Breast epithelium (tissue), 4 donors: ENCODE data around the gene MRPL20. TPM values are rescaled to one million over a fixed set of nuclear protein-coding genes. Genes with fewer than 3 reads are reported as not detected.

Source experiments
- DNase-seq, 2 donors: peaks; one replicate each; pipeline ENCODE4 v3.0.0-alpha.2; 2019; ENCODE audit warnings: low spot score in 2 of 2
- H3K27ac ChIP-seq, 2 donors: fragments of 200-600 bp; sonication (generic) in 1 of 2; one replicate each; pipeline ENCODE4 v1.5.1; 2016 to 2019; ENCODE audit warnings: mild to moderate bottlenecking in 1 of 2
- H3K27me3 ChIP-seq, 2 donors: fragments of 200-600 bp; sonication (generic) in 1 of 2; one replicate each; pipeline versions ENCODE4 v1.5.1 to v1.6.0; 2017 to 2019; ENCODE audit warnings: control low read depth in 1 of 2, mild to moderate bottlenecking in 1 of 2
- H3K36me3 ChIP-seq: fragments of 200-600 bp; one replicate; pipeline ENCODE4 v1.5.1; 2019
- H3K4me1 ChIP-seq, 2 donors: fragments of 200-600 bp; sonication (generic); one replicate each; pipeline ENCODE4 v1.5.1; 2016 to 2019; ENCODE audit warnings: control low read depth in 1 of 2
- H3K4me3 ChIP-seq, 3 donors: fragments of 200-600 bp; sonication (generic); 1 replicate in 2 of 3; 2 replicates in 1 of 3; pipeline ENCODE4 v1.5.1; 2016 to 2019; ENCODE audit warnings: mild to moderate bottlenecking in 3 of 3, moderate library complexity in 2 of 3
- H3K9me3 ChIP-seq, 2 donors: fragments of 200-600 bp; sonication (generic) in 1 of 2; one replicate each; pipeline ENCODE4 v1.5.1; 2016 to 2019; ENCODE audit warnings: control low read depth in 1 of 2
- CTCF ChIP-seq, 3 donors: fragments of 450-650 bp; IDR thresholded peaks; one replicate each; pipeline ENCODE4 v1.5.1; 2016 to 2017; ENCODE audit warnings: antibody characterized with exemption in 3 of 3, mild to moderate bottlenecking in 3 of 3, moderate library complexity in 3 of 3
- POLR2A ChIP-seq: fragments of 450-650 bp; IDR thresholded peaks from one replicate; pipeline ENCODE4 v1.6.1; 2016; ENCODE audit warnings: antibody characterized with exemption, mild to moderate bottlenecking, moderate library complexity
- POLR2AphosphoS5 ChIP-seq, 3 donors: sonication (generic); formaldehyde crosslinking; IDR thresholded peaks; one replicate each; pipeline ENCODE4 v1.6.1; 2017; ENCODE audit warnings: antibody characterized with exemption in 3 of 3
- intact Hi-C: fragments of 100-400 bp; cut with DNase I; formaldehyde crosslinking; loops from one replicate; pipeline ENCODE4 v1.15.1; 2023; ENCODE audit warnings: low total_unique reads
- total RNA-seq, 3 donors: library from RNA; depleted of rRNA; stranded (reverse); fragments of >200 nt; gene quantifications; one replicate each; pipeline ENCODE4 v1.1.0, GENCODE V29; 2016

MRPL20 gene
- total RNA-seq, 3 donors from 2014 or later = 127 to 149 (median 147) TPM

- Histone ChIP-seq H3K27me3 (no peaks in the 10 kb centered on the region), H3K4me3 (peak overlapping the region in 2 of 3 donors; percentile 63 to 86), H3K4me1 (peaks cover 43 to 68% of the 10 kb centered on the region in 2 donors)
Observed at GRCh38 chr1:1432951-1433803, 26.1 kb upstream of the MRPL20 start.

GRCh38 chr1:1432274-1432950, 25.3 kb upstream of the MRPL20 start:
- Histone ChIP-seq H3K4me1 (peaks cover 43 to 65% of the 10 kb centered on the region in 2 donors), H3K36me3 (no peaks in the 10 kb centered on the region), H3K27me3 (no peaks in the 10 kb centered on the region), H3K9me3 (no peaks in the 10 kb centered on the region), H3K27ac (peak overlapping the region; percentile 95 to 99), H3K4me3 (peak overlapping the region in 2 of 3 donors; percentile 63 to 86)
- TF ChIP-seq POLR2AphosphoS5 (IDR thresholded peaks at IDR 0.05) = no peak
- intact Hi-C loops = no loop called here
- no peak for DNase-seq

More at GRCh38 chr1:1432951-1433803, 26.1 kb upstream of the MRPL20 start:
- Histone ChIP-seq H3K36me3 (no peaks in the 10 kb centered on the region), H3K9me3 (no peaks in the 10 kb centered on the region), H3K27ac (peak overlapping the region; percentile 95 to 99)
- intact Hi-C loops = no loop called here
- peak; percentile 94 for DNase-seq
- TF ChIP-seq POLR2AphosphoS5 (IDR thresholded peaks at IDR 0.05) = peak; percentile 69 to 90 (median 83)
- TF ChIP-seq CTCF (IDR thresholded peaks at IDR 0.05) = no peak
- TF ChIP-seq POLR2A = peak; percentile 9

GRCh38 chr1:1431845-1432273, 24.8 kb upstream of the MRPL20 start:
- Histone ChIP-seq H3K4me3 (peak overlapping the region in 1 of 3 donors; percentile 86), H3K27me3 (no peaks in the 10 kb centered on the region), H3K36me3 (no peaks in the 10 kb centered on the region), H3K9me3 (no peaks in the 10 kb centered on the region), H3K4me1 (peaks cover 43 to 65% of the 10 kb centered on the region in 2 donors), H3K27ac (peak overlapping the region; percentile 95 to 99)
- DNase-seq = no peak
- TF ChIP-seq POLR2A = no peak
- TF ChIP-seq POLR2AphosphoS5 (IDR thresholded peaks at IDR 0.05) = no peak
- no peak for TF ChIP-seq CTCF (IDR thresholded peaks at IDR 0.05)
- intact Hi-C loops = loop anchor here (2.0 kb wide), 1 partner anchor 431 kb away; the partner anchor contains the start of gene HES4

GRCh38 chr1:1430992-1431844, 24.1 kb upstream of the MRPL20 start:
- H3K4me3 ChIP-seq = peak overlapping the region in 2 of 3 donors; percentile 13 to 86
- H3K9me3 ChIP-seq = no peaks in the 10 kb centered on the region
- TF ChIP-seq POLR2A (no peak), CTCF (IDR thresholded peaks at IDR 0.05) (no peak), POLR2AphosphoS5 (IDR thresholded peaks at IDR 0.05) (no peak)

More at GRCh38 chr1:1430992-1431844, 24.1 kb upstream of the MRPL20 start:
- Histone ChIP-seq H3K27me3 (no peaks in the 10 kb centered on the region), H3K36me3 (no peaks in the 10 kb centered on the region), H3K4me1 (peaks cover 43 to 59% of the 10 kb centered on the region in 2 donors), H3K27ac (peak overlapping the region; percentile 95 to 99)
- no peak for DNase-seq
- intact Hi-C loops = loop anchor here (2.0 kb wide), 1 partner anchor 430 kb away; the partner anchor contains the start of gene HES4
